HepG2 (cell line): ENCODE measurements around the gene ZFP69B. TPM values are rescaled to one million over a fixed set of nuclear protein-coding genes. Genes with fewer than 3 reads are reported as not detected.

Experiments
- ASH2L ChIP-seq: fragments of 300-600, 200-600 bp; sonication (generic); IDR thresholded peaks from 2 replicates; pipeline ENCODE4 v1.7.0; 2017; ENCODE audit warnings: low read depth, mild to moderate bottlenecking, moderate library complexity, mixed read lengths, low read length; ENCODE audit not compliant: insufficient read length
- ATF4 ChIP-seq, 2 experiments: fragments of 450-650 bp in 1 of 2; sonication (generic) in 1 of 2; formaldehyde crosslinking; IDR thresholded peaks; 2 replicates each; pipeline versions ENCODE4 v1.5.0 to v1.8.0; 2020 to 2022; ENCODE audit warnings: mild to moderate bottlenecking in 1 of 2, missing genetic modification reagents in 1 of 2
- BATF2 ChIP-seq: sonication (generic); formaldehyde crosslinking; IDR thresholded peaks from 2 replicates; pipeline ENCODE4 v1.8.0; 2022; ENCODE audit warnings: mild to moderate bottlenecking, missing genetic modification reagents, moderate library complexity
- BCL6 ChIP-seq: IDR thresholded peaks from 2 replicates; pipeline ENCODE4 v1.6.1; 2016; ENCODE audit warnings: missing genetic modification reagents, missing compliant biosample characterization
- CCDC6 ChIP-seq: sonication (generic); formaldehyde crosslinking; IDR thresholded peaks from 2 replicates; pipeline ENCODE4 v1.8.1; 2022; ENCODE audit warnings: mild to moderate bottlenecking, missing genetic modification reagents, moderate library complexity
- ELF1 ChIP-seq: sonication (generic); formaldehyde crosslinking; IDR thresholded peaks from 2 replicates; pipeline ENCODE4 v1.4.0; 2020; ENCODE audit warnings: missing genetic modification reagents
- GABPB1 ChIP-seq: IDR thresholded peaks from 2 replicates; pipeline ENCODE4 v1.6.1; 2016; ENCODE audit warnings: mild to moderate bottlenecking, missing genetic modification reagents, moderate library complexity, missing compliant biosample characterization
- KLF12 ChIP-seq: sonication (generic); formaldehyde crosslinking; IDR thresholded peaks from 2 replicates; pipeline ENCODE4 v1.4.0; 2020; ENCODE audit warnings: missing genetic modification reagents, borderline replicate concordance
- MAZ ChIP-seq, 2 experiments: sonication (generic) in 1 of 2; formaldehyde crosslinking in 1 of 2; IDR thresholded peaks; 2 replicates each; pipeline versions ENCODE4 v1.5.0 to v1.6.1; 2012 to 2020; ENCODE audit warnings: low read depth in 2 of 2, mild to moderate bottlenecking in 2 of 2, borderline replicate concordance in 1 of 2, improper control_type of control experiment in 1 of 2, low read length in 1 of 2, missing genetic modification reagents in 1 of 2, moderate library complexity in 1 of 2
- NFKBIZ ChIP-seq: IDR thresholded peaks from 2 replicates; pipeline ENCODE4 v1.6.1; 2018; ENCODE audit warnings: missing genetic modification reagents, missing compliant biosample characterization
- TARDBP ChIP-seq: sonication (generic); formaldehyde crosslinking; IDR thresholded peaks from 2 replicates; pipeline ENCODE4 v1.8.0; 2022; ENCODE audit warnings: mild to moderate bottlenecking, missing genetic modification reagents
- ZNF18 ChIP-seq: sonication (generic); formaldehyde crosslinking; IDR thresholded peaks from 2 replicates; pipeline ENCODE4 v1.8.0; 2022; ENCODE audit warnings: mild to moderate bottlenecking, missing genetic modification reagents; ENCODE audit not compliant: insufficient replicate concordance
- ZNF605 ChIP-seq: sonication (generic); formaldehyde crosslinking; IDR thresholded peaks from 2 replicates; pipeline ENCODE4 v1.8.0; 2022; ENCODE audit warnings: mild to moderate bottlenecking, missing genetic modification reagents
- polyA plus RNA-seq, 8 experiments: library from polyadenylated mRNA; depleted of rRNA in 3 of 8; stranded (reverse) in 7 of 8; unstranded in 1 of 8; fragments of >200 nt; fragmentation: Illumina TruSeq in 4 of 8; extraction: Trizol in 4 of 8; gene quantifications; 2 replicates each; pipeline versions ENCODE4 v1.2.1 to v1.2.3, GENCODE V29; 2011 to 2016; ENCODE audit warnings: low read depth in 4 of 8, missing spikeins in 1 of 8, mixed read lengths in 1 of 8; ENCODE audit not compliant: insufficient read depth in 1 of 8
- total RNA-seq, 5 experiments: library from RNA; depleted of rRNA; stranded (reverse); fragments of >200 nt; fragmentation: Illumina TruSeq; extraction: Trizol; gene quantifications; 2 replicates each; pipeline ENCODE4 v1.2.3, GENCODE V29; 2016; ENCODE audit warnings: low read depth in 1 of 5
- TF ChIP-seq, protein P1 (sequence below): sonication (generic); formaldehyde crosslinking; IDR thresholded peaks from 2 replicates; pipeline ENCODE4 v1.5.1; 2020; ENCODE audit warnings: mild to moderate bottlenecking, missing genetic modification reagents
- TF ChIP-seq, protein P2 (sequence below): sonication (generic); formaldehyde crosslinking; IDR thresholded peaks from 2 replicates; pipeline ENCODE4 v1.5.0; 2020; ENCODE audit warnings: mild to moderate bottlenecking, missing genetic modification reagents, borderline replicate concordance

Gene ZFP69B
- total and polyA plus RNA-seq, 2 of the 13 experiments (the other 11 are each of a cell fraction or from before 2014, with no cell fraction given), result 4.6 to 7.7 TPM

DNA sequence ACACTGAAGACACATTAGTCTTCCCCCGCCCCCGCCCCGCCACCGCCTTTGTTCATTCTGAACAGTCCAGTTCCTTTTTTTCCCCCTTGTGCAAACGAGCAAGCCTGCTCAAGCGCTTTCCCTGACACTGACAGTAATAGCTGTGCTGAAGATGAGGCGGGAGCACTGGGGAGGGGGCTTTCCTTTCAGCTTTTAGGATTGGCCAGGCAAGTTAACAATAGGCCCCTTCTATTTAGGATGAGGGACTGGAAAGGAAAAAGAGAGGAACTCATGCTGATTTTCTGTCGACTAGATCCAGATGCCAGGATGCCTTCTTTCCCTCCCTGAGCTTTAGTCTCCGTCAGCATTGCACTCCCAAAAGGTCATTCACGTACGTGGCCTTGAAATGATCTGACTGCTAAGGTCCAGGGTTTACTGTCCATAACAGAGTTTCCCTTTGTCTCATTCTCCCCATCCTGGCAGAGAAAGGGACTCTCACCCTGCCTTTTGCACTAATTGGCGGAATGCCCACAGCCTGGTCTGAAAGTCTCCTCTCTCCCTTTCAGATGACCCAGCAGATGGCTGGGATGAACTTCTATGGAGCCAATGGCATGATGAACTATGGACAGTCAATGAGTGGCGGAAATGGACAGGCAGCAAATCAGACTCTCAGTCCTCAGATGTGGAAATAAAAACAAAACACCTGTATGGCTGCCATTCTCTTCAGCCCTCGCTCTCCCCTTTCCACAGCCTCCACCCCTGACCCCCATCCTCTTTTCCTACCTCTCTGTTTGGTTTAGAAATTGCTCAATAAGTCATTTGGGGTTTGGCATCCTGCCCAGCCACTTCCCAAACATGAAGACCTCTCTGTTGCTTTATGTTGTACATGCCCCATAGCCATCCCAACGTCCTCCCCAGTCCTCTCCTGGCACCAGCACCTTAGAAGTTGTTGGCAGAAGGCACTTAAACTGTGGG is 28.6 kb upstream of the ZFP69B start (continued):
- TF ChIP-seq, protein P1, sequence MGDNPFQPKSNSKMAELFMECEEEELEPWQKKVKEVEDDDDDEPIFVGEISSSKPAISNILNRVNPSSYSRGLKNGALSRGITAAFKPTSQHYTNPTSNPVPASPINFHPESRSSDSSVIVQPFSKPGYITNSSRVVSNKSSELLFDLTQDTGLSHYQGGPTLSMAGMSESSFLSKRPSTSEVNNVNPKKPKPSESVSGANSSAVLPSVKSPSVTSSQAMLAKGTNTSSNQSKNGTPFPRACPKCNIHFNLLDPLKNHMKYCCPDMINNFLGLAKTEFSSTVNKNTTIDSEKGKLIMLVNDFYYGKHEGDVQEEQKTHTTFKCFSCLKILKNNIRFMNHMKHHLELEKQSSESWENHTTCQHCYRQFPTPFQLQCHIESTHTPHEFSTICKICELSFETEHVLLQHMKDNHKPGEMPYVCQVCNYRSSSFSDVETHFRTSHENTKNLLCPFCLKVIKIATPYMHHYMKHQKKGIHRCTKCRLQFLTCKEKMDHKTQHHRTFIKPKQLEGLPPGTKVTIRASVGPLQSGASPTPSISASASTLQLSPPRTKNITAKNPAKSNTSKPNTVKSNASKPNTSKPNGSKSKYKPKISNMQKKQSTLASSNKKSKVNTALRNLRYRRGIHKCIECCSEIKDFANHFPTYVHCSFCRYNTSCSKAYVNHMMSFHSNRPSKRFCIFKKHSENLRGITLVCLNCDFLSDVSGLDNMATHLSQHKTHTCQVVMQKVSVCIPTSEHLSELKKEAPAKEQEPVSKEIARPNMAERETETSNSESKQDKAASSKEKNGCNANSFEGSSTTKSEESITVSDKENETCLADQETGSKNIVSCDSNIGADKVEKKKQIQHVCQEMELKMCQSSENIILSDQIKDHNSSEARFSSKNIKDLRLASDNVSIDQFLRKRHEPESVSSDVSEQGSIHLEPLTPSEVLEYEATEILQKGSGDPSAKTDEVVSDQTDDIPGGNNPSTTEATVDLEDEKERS (CRISPR knock-in tag), result peak; percentile 95
- TF ChIP-seq ASH2L (peak; percentile 91), ZNF18 (CRISPR knock-in tag) (peak; percentile 52), TARDBP (CRISPR knock-in tag) (peak; percentile 71), CCDC6 (CRISPR knock-in tag) (peak; percentile 63; the same call in 1 of the 2 replicates), KLF12 (CRISPR knock-in tag) (peak; percentile 57; the same call in 1 of the 2 replicates), ZNF605 (peak; percentile 62; the same call in 1 of the 2 replicates), ATF4 (CRISPR knock-in tag; IDR thresholded peaks at IDR 0.05) (peak in 1 of 2 experiments; percentile 54; a peak in 1 of 4 replicates), BATF2 (no peak), BCL6 (CRISPR knock-in tag) (peak; percentile 66), ELF1 (CRISPR knock-in tag) (peak; percentile 53), NFKBIZ (peak; percentile 85; the same call in 1 of the 2 replicates), GABPB1 (CRISPR knock-in tag) (peak; percentile 48; the same call in 1 of the 2 replicates), MAZ (IDR thresholded peaks at IDR 0.05; ENCODE audit: borderline replicate concordance, low read depth, low read length) (peak; percentile 15; the same call in 1 of the 2 replicates), MAZ (CRISPR knock-in tag; IDR thresholded peaks at IDR 0.05; ENCODE audit: low read depth) (0 out of 2 replicates have a peak, but pooled peaks have one; percentile 55)
- TF ChIP-seq, protein P2, sequence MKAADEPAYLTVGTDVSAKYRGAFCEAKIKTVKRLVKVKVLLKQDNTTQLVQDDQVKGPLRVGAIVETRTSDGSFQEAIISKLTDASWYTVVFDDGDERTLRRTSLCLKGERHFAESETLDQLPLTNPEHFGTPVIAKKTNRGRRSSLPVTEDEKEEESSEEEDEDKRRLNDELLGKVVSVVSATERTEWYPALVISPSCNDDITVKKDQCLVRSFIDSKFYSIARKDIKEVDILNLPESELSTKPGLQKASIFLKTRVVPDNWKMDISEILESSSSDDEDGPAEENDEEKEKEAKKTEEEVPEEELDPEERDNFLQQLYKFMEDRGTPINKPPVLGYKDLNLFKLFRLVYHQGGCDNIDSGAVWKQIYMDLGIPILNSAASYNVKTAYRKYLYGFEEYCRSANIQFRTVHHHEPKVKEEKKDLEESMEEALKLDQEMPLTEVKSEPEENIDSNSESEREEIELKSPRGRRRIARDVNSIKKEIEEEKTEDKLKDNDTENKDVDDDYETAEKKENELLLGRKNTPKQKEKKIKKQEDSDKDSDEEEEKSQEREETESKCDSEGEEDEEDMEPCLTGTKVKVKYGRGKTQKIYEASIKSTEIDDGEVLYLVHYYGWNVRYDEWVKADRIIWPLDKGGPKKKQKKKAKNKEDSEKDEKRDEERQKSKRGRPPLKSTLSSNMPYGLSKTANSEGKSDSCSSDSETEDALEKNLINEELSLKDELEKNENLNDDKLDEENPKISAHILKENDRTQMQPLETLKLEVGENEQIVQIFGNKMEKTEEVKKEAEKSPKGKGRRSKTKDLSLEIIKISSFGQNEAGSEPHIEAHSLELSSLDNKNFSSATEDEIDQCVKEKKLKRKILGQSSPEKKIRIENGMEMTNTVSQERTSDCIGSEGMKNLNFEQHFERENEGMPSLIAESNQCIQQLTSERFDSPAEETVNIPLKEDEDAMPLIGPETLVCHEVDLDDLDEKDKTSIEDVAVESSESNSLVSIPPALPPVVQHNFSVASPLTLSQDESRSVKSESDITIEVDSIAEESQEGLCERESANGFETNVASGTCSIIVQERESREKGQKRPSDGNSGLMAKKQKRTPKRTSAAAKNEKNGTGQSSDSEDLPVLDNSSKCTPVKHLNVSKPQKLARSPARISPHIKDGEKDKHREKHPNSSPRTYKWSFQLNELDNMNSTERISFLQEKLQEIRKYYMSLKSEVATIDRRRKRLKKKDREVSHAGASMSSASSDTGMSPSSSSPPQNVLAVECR (CRISPR knock-in tag), result peak; percentile 72; the same call in 1 of the 2 replicates
